GM06990 (cell line): ENCODE measurements around the gene CIAO2B.

ENCODE experiments used
- DNase-seq: peaks from one replicate; pipeline ENCODE4 v3.0.0-alpha.2; 2011; ENCODE audit not compliant: insufficient read length; ENCODE audit errors: extremely low read depth
- H3K27me3 ChIP-seq: replicated peaks from 2 replicates; pipeline ENCODE4 v1.6.0; 2011; ENCODE audit warnings: low read length; ENCODE audit not compliant: control insufficient read depth, insufficient read depth
- H3K36me3 ChIP-seq: 2 replicates; pipeline ENCODE4 v1.5.1; 2011; ENCODE audit warnings: low read length; ENCODE audit not compliant: control insufficient read depth, insufficient read depth
- H3K4me3 ChIP-seq: replicated peaks from 2 replicates; pipeline ENCODE4 v1.5.1; 2011; ENCODE audit warnings: low read depth, mild to moderate bottlenecking, control low read depth, low read length
- CTCF ChIP-seq: IDR thresholded peaks from 2 replicates; pipeline ENCODE4 v1.5.1; 2011; ENCODE audit warnings: low read length, control low read depth, mild to moderate bottlenecking, inconsistent platforms; ENCODE audit not compliant: insufficient read depth, poor library complexity, severe bottlenecking

Gene CIAO2B

GRCh38 chr16:66903544-66904427 lies 30.4 kb downstream of the CIAO2B start:
- Histone ChIP-seq H3K4me3 (no peak overlapping the region), H3K27me3 (no peaks in the 10 kb centered on the region; the same call in 1 of the 2 replicates), H3K36me3 (no peaks in the 10 kb centered on the region)
- DNase-seq: no peak
- TF ChIP-seq CTCF: no peak

- H3K36me3 ChIP-seq: no peaks in the 10 kb centered on the region
- TF ChIP-seq CTCF: no peak
- H3K4me3 ChIP-seq: no peak overlapping the region
- no peak for DNase-seq
- H3K27me3 ChIP-seq: no peaks in the 10 kb centered on the region; the same call in 1 of the 2 replicates
These were observed 31.3 kb downstream of the CIAO2B start for GRCh38 chr16:66902648-66903543.

- no peak for DNase-seq
- Histone ChIP-seq H3K36me3 (no peaks in the 10 kb centered on the region), H3K4me3 (no peak overlapping the region), H3K27me3 (no peaks in the 10 kb centered on the region; the same call in 1 of the 2 replicates)
- no peak for TF ChIP-seq CTCF
These were observed 32.6 kb downstream of the CIAO2B start for GRCh38 chr16:66901626-66902025.

GRCh38 chr16:66900721-66901441 lies 33.3 kb downstream of the CIAO2B start:
- Histone ChIP-seq H3K36me3 (no peaks in the 10 kb centered on the region), H3K4me3 (no peak overlapping the region), H3K27me3 (no peaks in the 10 kb centered on the region; the same call in 1 of the 2 replicates)
- no peak for DNase-seq
- TF ChIP-seq CTCF: no peak

GRCh38 chr16:66899945-66900710 lies 34.1 kb downstream of the CIAO2B start:
- no peak overlapping the region for H3K4me3 ChIP-seq
- TF ChIP-seq CTCF: no peak
- no peaks in the 10 kb centered on the region; the same call in 1 of the 2 replicates for H3K27me3 ChIP-seq
- DNase-seq: no peak
- H3K36me3 ChIP-seq: no peaks in the 10 kb centered on the region
